ENCODE data around the gene ADD1. TPM values are rescaled to one million over a fixed set of nuclear protein-coding genes. Genes with fewer than 3 reads are reported as not detected.

Gene ADD1
- polyA plus RNA-seq, 3 donors: 76.1 to 122 (median 103) TPM

DNA sequence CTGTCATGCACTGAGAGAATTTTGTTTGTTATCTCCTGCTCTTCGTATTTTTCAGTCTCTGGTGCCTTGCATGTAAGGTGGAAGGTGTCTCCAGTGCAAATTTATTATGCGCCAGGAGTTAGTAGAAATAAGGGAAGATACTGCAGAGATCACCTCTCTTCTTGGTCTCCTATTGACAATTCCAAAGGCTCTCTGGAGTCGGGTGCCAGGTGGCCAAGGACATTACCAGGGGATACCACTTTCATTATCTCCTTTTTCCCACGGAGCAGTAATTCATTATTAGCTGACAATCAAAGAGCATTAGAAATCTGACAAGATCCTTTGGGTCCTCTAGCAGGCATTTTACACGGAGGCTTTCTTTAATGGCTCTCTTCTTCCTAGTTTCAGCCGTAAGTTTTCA lies 26.0 kb downstream of the ADD1 start:
- Mint-ChIP-seq H3K4me3 (no peak overlapping the region), H3K27ac (no peak overlapping the region), H3K27me3 (ENCODE audit: low read depth in 3 of 3) (peaks cover 0 to 1% (median 0%) of the 10 kb centered on the region in 3 donors), H3K4me1 (peaks cover 48% of the 10 kb centered on the region), H3K9me3 (no peaks in the 10 kb centered on the region), H3K36me3 (peaks cover 17 to 33% of the 10 kb centered on the region in 2 donors)
- no peaks in the 10 kb centered on the region for H3K9me3 ChIP-seq (replicated peaks in 1 of 2; ENCODE audit: control insufficient read depth in 1 of 2, insufficient read depth in 1 of 2, low read length in 2 of 2)
- intact Hi-C loops (cut with micrococcal nuclease): no loop called here
- DNase-seq: no peak
- H4K20me1 ChIP-seq (ENCODE audit: insufficient read depth, low read length): peaks cover 99% of the 10 kb centered on the region
- H3K27me3 ChIP-seq (ENCODE audit: control insufficient read depth in 2 of 2, insufficient read depth in 2 of 2, low read length in 2 of 2): no peaks in the 10 kb centered on the region
- H3K36me3 ChIP-seq (replicated peaks in 1 of 2; ENCODE audit: control insufficient read depth in 1 of 2, insufficient read depth in 2 of 2, low read length in 2 of 2): peaks cover 0 to 14% of the 10 kb centered on the region in 2 donors
- 95% methylated on average over 3 of the region's 6 CpGs for WGBS (ENCODE audit: insufficient coverage)
- no peak for TF ChIP-seq CTCF (IDR thresholded peaks at IDR 0.05)
- H3K9ac ChIP-seq (ENCODE audit: insufficient read depth, low read length, poor library complexity, severe bottlenecking): no peak overlapping the region
- H3K4me1 ChIP-seq (ENCODE audit: control insufficient read depth in 1 of 2, insufficient read depth in 2 of 2, low read length in 2 of 2): peaks cover 11 to 17% of the 10 kb centered on the region in 2 donors
- peaks cover 99% of the 10 kb centered on the region for H3K79me2 ChIP-seq (ENCODE audit: insufficient read depth, low read length)
- H2AFZ ChIP-seq (ENCODE audit: insufficient read depth, low read depth, low read length, poor library complexity, severe bottlenecking): no peak overlapping the region
- no peak overlapping the region for H3K27ac ChIP-seq (ENCODE audit: low read depth in 1 of 2, low read length in 2 of 2)
- no peak overlapping the region for H3K4me3 ChIP-seq (replicated peaks in 1 of 3; ENCODE audit: low read depth in 2 of 3, low read length in 3 of 3)
- H3K4me2 ChIP-seq (replicated peaks; ENCODE audit: extremely low read depth, low read length, poor library complexity, severe bottlenecking): no peak overlapping the region

DNA sequence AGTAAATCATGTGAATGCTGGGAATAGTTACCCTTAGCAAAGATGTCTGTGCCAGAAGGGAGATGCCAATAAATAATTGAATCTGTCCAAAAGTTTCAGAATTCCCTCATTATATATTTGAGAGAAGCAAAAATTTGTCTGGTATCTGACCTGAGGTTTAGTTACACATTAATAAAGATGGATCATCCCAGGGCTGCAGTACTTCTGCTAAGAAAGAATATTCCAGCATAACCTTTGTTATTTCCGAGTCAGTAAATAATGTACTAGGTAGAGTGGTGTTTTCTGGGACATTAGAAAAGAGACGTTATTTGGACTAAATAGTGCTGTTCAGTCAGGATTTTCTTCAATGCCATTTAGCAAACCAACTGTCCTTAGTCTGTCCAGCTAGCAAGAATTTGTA lies 26.4 kb downstream of the ADD1 start:
- Mint-ChIP-seq H3K9me3 (no peaks in the 10 kb centered on the region), H3K27ac (no peak overlapping the region), H3K27me3 (ENCODE audit: low read depth in 3 of 3) (peaks cover 0 to 1% (median 0%) of the 10 kb centered on the region in 3 donors), H3K4me3 (no peak overlapping the region), H3K4me1 (peaks cover 45% of the 10 kb centered on the region), H3K36me3 (peaks cover 17 to 37% of the 10 kb centered on the region in 2 donors)
- Histone ChIP-seq H3K4me1 (ENCODE audit: control insufficient read depth in 1 of 2, insufficient read depth in 2 of 2, low read length in 2 of 2) (peaks cover 11 to 17% of the 10 kb centered on the region in 2 donors), H3K27ac (ENCODE audit: low read depth in 1 of 2, low read length in 2 of 2) (peak overlapping the region in 1 of 2 donors; percentile 5), H3K9ac (ENCODE audit: insufficient read depth, low read length, poor library complexity, severe bottlenecking) (no peak overlapping the region), H3K9me3 (replicated peaks in 1 of 2; ENCODE audit: control insufficient read depth in 1 of 2, insufficient read depth in 1 of 2, low read length in 2 of 2) (no peaks in the 10 kb centered on the region), H3K36me3 (replicated peaks in 1 of 2; ENCODE audit: control insufficient read depth in 1 of 2, insufficient read depth in 2 of 2, low read length in 2 of 2) (peaks cover 0 to 18% of the 10 kb centered on the region in 2 donors), H2AFZ (ENCODE audit: insufficient read depth, low read depth, low read length, poor library complexity, severe bottlenecking) (no peak overlapping the region), H3K4me2 (replicated peaks; ENCODE audit: extremely low read depth, low read length, poor library complexity, severe bottlenecking) (no peak overlapping the region), H3K27me3 (ENCODE audit: control insufficient read depth in 2 of 2, insufficient read depth in 2 of 2, low read length in 2 of 2) (no peaks in the 10 kb centered on the region), H3K4me3 (replicated peaks in 1 of 3; ENCODE audit: low read depth in 2 of 3, low read length in 3 of 3) (no peak overlapping the region), H3K79me2 (ENCODE audit: insufficient read depth, low read length) (peaks cover 99% of the 10 kb centered on the region), H4K20me1 (ENCODE audit: insufficient read depth, low read length) (peaks cover 100% of the 10 kb centered on the region)
- no CpG with 5 or more reads among the region's 2 CpGs for WGBS (ENCODE audit: insufficient coverage)
- no peak for TF ChIP-seq CTCF (IDR thresholded peaks at IDR 0.05)
- intact Hi-C loops (cut with micrococcal nuclease): no loop called here
- no peak for DNase-seq
